IPS-NIHi11 (cell line): ENCODE results near the gene ABCD2.
A peak's percentile ranks its signal among the peaks of the same experiment; 100 is the strongest.
"Not testable (repeated sequence)": the region's sequence is repeated elsewhere in the genome, so short reads cannot be mapped to it uniquely, and the experiment has no call there.

ENCODE experiments used
- DNase-seq: peaks from one replicate; pipeline ENCODE4 v3.0.0; 2012; ENCODE audit warnings: mixed read lengths, low spot score

ABCD2 gene

GRCh38 chr12:39533951-39534350, 85.7 kb downstream of the ABCD2 start:
- DNase-seq, result no peak

- DNase-seq, result no peak
Observed at GRCh38 chr12:39532448-39532847, 87.2 kb downstream of the ABCD2 start.

GRCh38 chr12:39526974-39527373, 92.6 kb downstream of the ABCD2 start:
- DNase-seq, result no peak

GRCh38 chr12:39522167-39522566, 97.4 kb downstream of the ABCD2 start:
- not testable (repeated sequence) for DNase-seq

GRCh38 chr12:39510001-39510400, 109.6 kb downstream of the ABCD2 start:
- DNase-seq, result no peak

- no peak for DNase-seq
Observed at GRCh38 chr12:39505554-39505953, 114.0 kb downstream of the ABCD2 start.

- no peak for DNase-seq
Observed at GRCh38 chr12:39505023-39505422, 114.6 kb downstream of the ABCD2 start.

GRCh38 chr12:39503439-39503838, 116.2 kb downstream of the ABCD2 start:
- DNase-seq, result peak; percentile 21

- DNase-seq, result peak; percentile 21
Observed at GRCh38 chr12:39502726-39503125, 116.9 kb downstream of the ABCD2 start.
